Measurements from ENCODE around the gene PTMS. TPM values are rescaled to one million over a fixed set of nuclear protein-coding genes. Genes with fewer than 3 reads are reported as not detected.

The PTMS gene
- total RNA-seq, 2 experiments from 2014 or later, result 104 to 109 TPM

DNA sequence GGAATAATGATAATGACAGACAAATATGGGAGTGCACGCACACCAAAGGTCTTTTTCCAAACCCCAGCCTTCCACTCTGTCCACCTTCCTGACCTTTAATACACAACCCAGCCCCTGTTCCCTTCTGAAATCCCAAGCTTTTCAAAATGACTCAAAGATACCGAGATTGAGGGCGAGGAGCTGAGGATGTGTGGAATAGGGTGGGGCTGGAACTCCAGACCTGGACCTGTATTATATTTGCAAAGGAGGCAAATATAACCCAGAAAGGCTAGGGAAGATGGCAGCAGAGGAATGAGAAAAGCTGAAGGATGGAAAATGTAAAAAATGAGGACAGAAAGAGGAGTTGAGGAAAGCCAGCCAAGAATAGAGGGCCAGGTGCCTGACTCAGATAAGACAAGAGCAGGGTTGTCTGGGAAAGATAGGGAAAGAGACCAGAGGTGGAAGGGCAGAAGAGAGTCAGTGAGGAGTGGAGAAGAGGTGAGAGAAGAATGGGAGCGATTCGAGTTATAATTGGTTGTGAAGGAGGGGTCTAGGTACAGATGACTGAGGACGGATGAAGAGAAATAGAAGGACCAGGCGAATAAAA, 1.0 kb upstream of the PTMS start:
- H3K27ac Mint-ChIP-seq, result peak overlapping the region; percentile 9
- CTCF ChIA-PET, result interaction anchor here (1.2 to 4.1 kb wide), 5 partner anchors 11 to 64 kb away, joined by 3 to 80 read pairs (median 47); partner anchors contain the start of genes CD4 and MLF2
- DNase-seq, result no peak
- H3K4me3 Mint-ChIP-seq, result peak overlapping the region; percentile 55
- intact Hi-C loops (cut with micrococcal nuclease), result no loop called here
- POLR2A ChIA-PET, result interaction anchor here (1.5 to 2.5 kb wide), 2 partner anchors 12 to 26 kb away, joined by 6 to 19 read pairs; partner anchors contain the start of gene CD4
- peaks cover 26% of the 10 kb centered on the region for H3K27me3 Mint-ChIP-seq
- peaks cover 7% of the 10 kb centered on the region for H3K36me3 Mint-ChIP-seq
- no peaks in the 10 kb centered on the region for H3K9me3 Mint-ChIP-seq
- peaks cover 29% of the 10 kb centered on the region for H3K4me1 Mint-ChIP-seq (ENCODE audit: low read depth)

- ChIA-PET CTCF (interaction anchor here (0.7 to 4.1 kb wide), 29 partner anchors 8 to 196 kb away, joined by 3 to 80 read pairs (median 4); partner anchors contain the start of genes CD4, CDCA3, COPS7A and MLF2), POLR2A (interaction anchor here (0.8 to 3.2 kb wide), 8 partner anchors 10 to 100 kb away, joined by 3 to 19 read pairs (median 6); partner anchors contain the start of genes CD4, MLF2, TPI1 and USP5)
- Mint-ChIP-seq H3K27me3 (peaks cover 26% of the 10 kb centered on the region), H3K9me3 (no peaks in the 10 kb centered on the region), H3K36me3 (peaks cover 10% of the 10 kb centered on the region), H3K4me3 (peak overlapping the region; percentile 82), H3K27ac (peak overlapping the region; percentile 24), H3K4me1 (ENCODE audit: low read depth) (peaks cover 41% of the 10 kb centered on the region)
- DNase-seq, result peak; percentile 72
- intact Hi-C loops (cut with micrococcal nuclease), result loop anchor here (2.0 kb wide), 1 partner anchor 14 kb away; the partner anchor contains the start of gene MLF2
Observed at GRCh38 chr12:6766651-6767349, 637 bp downstream of the PTMS start.

GRCh38 chr12:6767353-6768319, 1.5 kb downstream of the PTMS start:
- peaks cover 26% of the 10 kb centered on the region for H3K27me3 Mint-ChIP-seq
- DNase-seq, result no peak
- POLR2A ChIA-PET, result interaction anchor here (0.8 to 3.2 kb wide), 7 partner anchors 11 to 139 kb away, joined by 3 to 19 read pairs (median 5); partner anchors contain the start of genes CD4, MLF2, TPI1 and USP5

DNA sequence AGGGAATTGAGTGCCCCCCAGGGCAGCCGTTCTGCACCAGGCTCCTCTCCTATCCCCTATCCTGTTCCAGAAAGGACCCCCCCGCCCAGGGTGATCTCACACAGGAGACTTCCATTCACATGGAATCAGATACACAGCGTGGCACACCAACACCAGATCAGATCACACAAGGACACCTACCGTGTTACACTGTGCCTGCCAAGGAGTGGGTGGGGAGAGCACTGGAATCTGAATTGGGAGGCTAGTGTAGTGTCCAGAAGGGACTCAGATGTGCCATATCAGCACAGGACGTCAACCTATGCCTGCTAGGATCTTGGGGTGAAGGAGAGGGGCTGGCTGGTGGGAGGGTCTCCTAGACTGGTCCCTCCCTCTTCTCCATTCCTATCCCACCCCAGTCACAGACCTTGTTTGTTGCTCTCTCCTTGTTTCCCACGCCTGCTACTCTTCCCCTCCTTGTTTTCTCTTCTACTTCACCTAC, 2.3 kb downstream of the PTMS start:
- CTCF ChIA-PET, result interaction anchor here (1.1 to 4.1 kb wide), 4 partner anchors 9 to 15 kb away, joined by 4 to 80 read pairs (median 16); partner anchors contain the start of gene MLF2
- Mint-ChIP-seq H3K36me3 (peaks cover 14% of the 10 kb centered on the region), H3K9me3 (no peaks in the 10 kb centered on the region), H3K27ac (no peak overlapping the region), H3K4me3 (peak overlapping the region; percentile 82), H3K4me1 (ENCODE audit: low read depth) (peaks cover 51% of the 10 kb centered on the region), H3K27me3 (peaks cover 28% of the 10 kb centered on the region)
- DNase-seq, result no peak
- POLR2A ChIA-PET, result interaction anchor here (1.1 to 3.2 kb wide), 2 partner anchors 15 to 139 kb away, joined by 3 to 19 read pairs; partner anchors contain the start of gene MLF2
- intact Hi-C loops (cut with micrococcal nuclease), result no loop called here

More at GRCh38 chr12:6767353-6768319, 1.5 kb downstream of the PTMS start:
- H3K4me3 Mint-ChIP-seq, result peak overlapping the region; percentile 82
- peaks cover 10% of the 10 kb centered on the region for H3K36me3 Mint-ChIP-seq
- no peaks in the 10 kb centered on the region for H3K9me3 Mint-ChIP-seq
- intact Hi-C loops (cut with micrococcal nuclease), result loop anchor here (2.0 kb wide), 1 partner anchor 15 kb away; the partner anchor contains the start of gene MLF2
- H3K27ac Mint-ChIP-seq, result peak overlapping the region; percentile 24
- peaks cover 48% of the 10 kb centered on the region for H3K4me1 Mint-ChIP-seq (ENCODE audit: low read depth)
- CTCF ChIA-PET, result interaction anchor here (0.7 to 4.1 kb wide), 25 partner anchors 8 to 197 kb away, joined by 3 to 80 read pairs (median 4); partner anchors contain the start of genes CD4, CDCA3, COPS7A and MLF2

DNA sequence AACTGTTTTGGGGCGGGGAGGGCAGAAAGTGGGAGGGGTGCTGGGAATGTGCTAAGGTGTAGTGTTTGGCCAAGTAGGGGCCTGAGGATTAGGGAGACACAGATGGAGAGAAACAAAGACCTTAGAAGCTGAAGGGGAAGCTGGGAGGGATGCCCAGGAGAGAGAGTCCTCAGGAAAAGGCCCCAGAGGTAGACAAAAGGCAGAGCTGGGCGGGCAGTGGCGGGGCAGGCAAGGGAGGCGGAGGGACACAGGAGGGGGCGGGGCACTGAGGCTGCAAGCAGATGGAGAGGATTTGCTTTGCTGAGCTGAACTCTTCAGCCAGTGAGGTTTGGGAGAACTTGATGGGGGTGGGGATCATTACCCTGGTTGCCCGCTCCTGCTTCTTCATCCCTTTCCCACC, 2.8 kb downstream of the PTMS start:
- peak; percentile 36 for DNase-seq
- intact Hi-C loops (cut with micrococcal nuclease), result no loop called here
- H3K27me3 Mint-ChIP-seq, result peaks cover 28% of the 10 kb centered on the region
- CTCF ChIA-PET, result interaction anchor here (1.3 to 3.7 kb wide), 4 partner anchors 9 to 23 kb away, joined by 5 to 24 read pairs (median 14); partner anchors contain the start of gene MLF2
- no peaks in the 10 kb centered on the region for H3K9me3 Mint-ChIP-seq
- H3K27ac Mint-ChIP-seq, result no peak overlapping the region
- peaks cover 16% of the 10 kb centered on the region for H3K36me3 Mint-ChIP-seq
- H3K4me1 Mint-ChIP-seq (ENCODE audit: low read depth), result peaks cover 51% of the 10 kb centered on the region
- POLR2A ChIA-PET, result interaction anchor here (0.6 to 1.2 kb wide), 2 partner anchors 20 to 80 kb away, joined by 3 to 6 read pairs; partner anchors contain the start of genes CD4 and ZNF384
- H3K4me3 Mint-ChIP-seq, result no peak overlapping the region

- DNase-seq, result no peak
- ChIA-PET CTCF (interaction anchor here (1.2 to 3.7 kb wide), 7 partner anchors 9 to 56 kb away, joined by 4 to 24 read pairs (median 12); partner anchors contain the start of gene MLF2), POLR2A (interaction anchor here (0.6 to 1.2 kb wide), 2 partner anchors 20 to 80 kb away, joined by 3 to 6 read pairs; partner anchors contain the start of genes CD4 and ZNF384)
- peaks cover 51% of the 10 kb centered on the region for H3K4me1 Mint-ChIP-seq (ENCODE audit: low read depth)
- H3K27ac Mint-ChIP-seq, result peak overlapping the region; percentile 55
- H3K36me3 Mint-ChIP-seq, result peaks cover 22% of the 10 kb centered on the region
- intact Hi-C loops (cut with micrococcal nuclease), result no loop called here
- H3K9me3 Mint-ChIP-seq, result no peaks in the 10 kb centered on the region
- peak overlapping the region; percentile 10 for H3K4me3 Mint-ChIP-seq
- peaks cover 21% of the 10 kb centered on the region for H3K27me3 Mint-ChIP-seq
Observed at GRCh38 chr12:6769666-6770065, 3.5 kb downstream of the PTMS start.

GRCh38 chr12:6770094-6770493, 3.9 kb downstream of the PTMS start:
- ChIA-PET POLR2A (interaction anchor here (0.6 to 2.0 kb wide), 3 partner anchors 11 to 168 kb away, joined by 3 to 10 read pairs (median 6); partner anchors contain the start of gene ZNF384), CTCF (interaction anchor here (1.2 to 3.7 kb wide), 7 partner anchors 8 to 55 kb away, joined by 4 to 24 read pairs (median 12); partner anchors contain the start of gene MLF2)
- Mint-ChIP-seq H3K27ac (peak overlapping the region; percentile 55), H3K4me1 (ENCODE audit: low read depth) (peaks cover 53% of the 10 kb centered on the region), H3K9me3 (no peaks in the 10 kb centered on the region), H3K36me3 (peaks cover 27% of the 10 kb centered on the region), H3K27me3 (peaks cover 19% of the 10 kb centered on the region), H3K4me3 (peak overlapping the region; percentile 10)
- intact Hi-C loops (cut with micrococcal nuclease), result no loop called here
- DNase-seq, result no peak

GRCh38 chr12:6770600-6770999, 4.4 kb downstream of the PTMS start:
- peaks cover 14% of the 10 kb centered on the region for H3K27me3 Mint-ChIP-seq
- peaks cover 53% of the 10 kb centered on the region for H3K4me1 Mint-ChIP-seq (ENCODE audit: low read depth)
- H3K9me3 Mint-ChIP-seq, result no peaks in the 10 kb centered on the region
- H3K4me3 Mint-ChIP-seq, result no peak overlapping the region
- DNase-seq, result no peak
- peaks cover 32% of the 10 kb centered on the region for H3K36me3 Mint-ChIP-seq
- ChIA-PET CTCF (interaction anchor here (0.7 to 3.7 kb wide), 6 partner anchors 10 to 55 kb away, joined by 3 to 24 read pairs (median 12); partner anchors contain the start of gene MLF2), POLR2A (interaction anchor here (0.6 to 2.1 kb wide), 3 partner anchors 10 to 167 kb away, joined by 3 to 10 read pairs (median 8); partner anchors contain the start of gene CD4)
- H3K27ac Mint-ChIP-seq, result peak overlapping the region; percentile 84
- intact Hi-C loops (cut with micrococcal nuclease), result no loop called here

GRCh38 chr12:6771091-6771495, 4.9 kb downstream of the PTMS start:
- H3K27me3 Mint-ChIP-seq, result peaks cover 13% of the 10 kb centered on the region
- no peaks in the 10 kb centered on the region for H3K9me3 Mint-ChIP-seq
- peaks cover 37% of the 10 kb centered on the region for H3K36me3 Mint-ChIP-seq
- peak overlapping the region; percentile 84 for H3K27ac Mint-ChIP-seq
- intact Hi-C loops (cut with micrococcal nuclease), result no loop called here
- no peak overlapping the region for H3K4me3 Mint-ChIP-seq
- CTCF ChIA-PET, result interaction anchor here (0.6 to 3.7 kb wide), 8 partner anchors 9 to 201 kb away, joined by 3 to 24 read pairs (median 8); partner anchors contain the start of gene MLF2
- POLR2A ChIA-PET, result interaction anchor here (0.8 to 2.1 kb wide), 3 partner anchors 10 to 97 kb away, joined by 3 to 10 read pairs (median 8); partner anchors contain the start of genes CD4 and TPI1
- DNase-seq, result peak; percentile 55
- H3K4me1 Mint-ChIP-seq (ENCODE audit: low read depth), result peaks cover 57% of the 10 kb centered on the region
